Keratinocyte (primary cell): ENCODE results near the gene DTNBP1.

Experiments
- CTCF ChIP-seq, 3 experiments: IDR thresholded peaks in 1 of 3; conservative IDR thresholded peaks in 1 of 3; optimal IDR thresholded peaks in 1 of 3; 2 replicates in 2 of 3; 3 replicates in 1 of 3; pipeline versions ENCODE3 to v1.5.1; 2011; ENCODE audit warnings: low read length in 3 of 3, mild to moderate bottlenecking in 3 of 3, moderate library complexity in 2 of 3, control low read depth in 1 of 3, inconsistent platforms in 1 of 3; ENCODE audit not compliant: insufficient read depth in 2 of 3; ENCODE audit errors: extremely low read depth in 1 of 3
- EZH2 ChIP-seq: IDR thresholded peaks from one replicate; pipeline ENCODE4 v1.6.1; 2012; ENCODE audit warnings: inconsistent platforms, mild to moderate bottlenecking, low read length, moderate library complexity

- TF ChIP-seq CTCF (optimal IDR thresholded peaks at IDR 0.05 in 1 of 3, IDR thresholded peaks at IDR 0.05 in 1 of 3, conservative IDR thresholded peaks at IDR 0.05 in 1 of 3; ENCODE audit: extremely low read depth in 1 of 3, insufficient read depth in 2 of 3, low read length in 3 of 3) (no peak), EZH2 (no peak)
These were observed 80.3 kb downstream of the DTNBP1 start for GRCh38 chr6:15582499-15582898.
